AG09309 (cell line): ENCODE data around the gene EFHC1.

Experiments used
- DNase-seq: peaks from one replicate; pipeline ENCODE4 v3.0.0-alpha.2; 2010; ENCODE audit warnings: low read depth
- H3K4me3 ChIP-seq: 2 replicates; pipeline ENCODE4 v1.5.1; 2011; ENCODE audit warnings: mild to moderate bottlenecking, low read depth, low read length, moderate library complexity; ENCODE audit not compliant: control insufficient read depth
- TF ChIP-seq, protein P1 (sequence below): IDR thresholded peaks from 2 replicates; pipeline ENCODE4 v1.5.1; 2011; ENCODE audit warnings: mild to moderate bottlenecking, low read depth, low read length, inconsistent platforms; ENCODE audit not compliant: insufficient read depth, control insufficient read depth; ENCODE audit errors: missing control alignments

Gene EFHC1

DNA sequence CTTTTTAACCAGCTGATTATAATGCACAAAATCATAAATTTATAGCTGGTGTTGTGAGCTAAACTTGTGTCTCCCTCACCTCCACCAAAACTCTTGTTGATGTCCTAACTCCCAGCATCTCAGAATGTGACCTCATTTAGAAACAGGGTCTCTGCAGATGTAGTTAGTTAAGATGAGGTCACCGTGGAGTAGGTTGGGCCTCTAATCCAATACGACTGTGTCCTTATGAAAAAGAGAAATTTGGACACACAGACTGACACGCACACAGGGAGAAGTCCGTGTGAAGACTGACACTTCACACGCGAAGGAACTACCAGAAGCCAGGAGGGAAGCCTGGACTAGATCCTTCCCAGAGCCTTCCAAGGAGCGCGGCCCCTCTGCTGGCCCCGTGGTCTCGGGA is 110.2 kb downstream of the EFHC1 start:
- DNase-seq, result no peak
- no peak overlapping the region for H3K4me3 ChIP-seq
- TF ChIP-seq, protein P1, sequence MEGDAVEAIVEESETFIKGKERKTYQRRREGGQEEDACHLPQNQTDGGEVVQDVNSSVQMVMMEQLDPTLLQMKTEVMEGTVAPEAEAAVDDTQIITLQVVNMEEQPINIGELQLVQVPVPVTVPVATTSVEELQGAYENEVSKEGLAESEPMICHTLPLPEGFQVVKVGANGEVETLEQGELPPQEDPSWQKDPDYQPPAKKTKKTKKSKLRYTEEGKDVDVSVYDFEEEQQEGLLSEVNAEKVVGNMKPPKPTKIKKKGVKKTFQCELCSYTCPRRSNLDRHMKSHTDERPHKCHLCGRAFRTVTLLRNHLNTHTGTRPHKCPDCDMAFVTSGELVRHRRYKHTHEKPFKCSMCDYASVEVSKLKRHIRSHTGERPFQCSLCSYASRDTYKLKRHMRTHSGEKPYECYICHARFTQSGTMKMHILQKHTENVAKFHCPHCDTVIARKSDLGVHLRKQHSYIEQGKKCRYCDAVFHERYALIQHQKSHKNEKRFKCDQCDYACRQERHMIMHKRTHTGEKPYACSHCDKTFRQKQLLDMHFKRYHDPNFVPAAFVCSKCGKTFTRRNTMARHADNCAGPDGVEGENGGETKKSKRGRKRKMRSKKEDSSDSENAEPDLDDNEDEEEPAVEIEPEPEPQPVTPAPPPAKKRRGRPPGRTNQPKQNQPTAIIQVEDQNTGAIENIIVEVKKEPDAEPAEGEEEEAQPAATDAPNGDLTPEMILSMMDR, result no peak

DNA sequence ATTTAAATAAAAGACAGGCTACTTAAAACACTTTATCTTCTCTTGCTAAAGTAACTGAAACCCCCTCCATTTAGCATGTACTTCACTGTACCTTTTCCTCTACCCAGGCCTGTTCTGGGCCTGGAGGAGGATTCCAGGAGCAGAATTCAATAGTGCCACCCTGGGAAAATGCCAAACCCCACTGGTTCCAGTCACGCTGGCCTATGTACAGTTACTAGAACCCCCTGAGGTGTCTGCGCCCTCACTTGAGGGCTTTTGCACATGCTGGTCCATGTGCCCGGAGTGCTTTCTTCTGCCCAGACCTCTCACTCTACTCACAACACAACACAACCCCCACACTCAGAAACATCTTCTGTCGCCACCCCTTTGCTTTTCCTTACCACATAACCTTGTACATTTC is 111.3 kb downstream of the EFHC1 start:
- TF ChIP-seq, protein P1, result no peak
- no peak for DNase-seq
- no peak overlapping the region for H3K4me3 ChIP-seq

DNA sequence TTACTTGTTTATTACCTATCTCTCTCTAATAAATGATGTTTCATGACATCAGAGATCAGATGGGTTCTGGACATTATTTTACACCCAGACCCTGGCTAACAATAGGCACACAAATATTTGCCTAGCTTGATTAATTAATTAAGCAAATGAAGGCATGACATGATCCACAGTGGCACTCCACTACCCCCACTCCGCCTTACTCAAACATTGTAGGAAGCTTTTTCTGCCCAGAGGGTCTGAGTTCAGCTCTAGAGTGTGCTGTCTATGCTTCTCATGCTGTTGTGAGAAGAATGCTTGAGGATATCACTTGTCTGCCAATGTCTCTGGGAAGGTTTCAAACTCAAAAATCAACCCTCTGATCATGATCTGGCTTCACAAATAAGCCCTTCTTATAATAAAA is 111.7 kb downstream of the EFHC1 start:
- TF ChIP-seq, protein P1, result no peak
- no peak overlapping the region for H3K4me3 ChIP-seq
- no peak for DNase-seq

DNA sequence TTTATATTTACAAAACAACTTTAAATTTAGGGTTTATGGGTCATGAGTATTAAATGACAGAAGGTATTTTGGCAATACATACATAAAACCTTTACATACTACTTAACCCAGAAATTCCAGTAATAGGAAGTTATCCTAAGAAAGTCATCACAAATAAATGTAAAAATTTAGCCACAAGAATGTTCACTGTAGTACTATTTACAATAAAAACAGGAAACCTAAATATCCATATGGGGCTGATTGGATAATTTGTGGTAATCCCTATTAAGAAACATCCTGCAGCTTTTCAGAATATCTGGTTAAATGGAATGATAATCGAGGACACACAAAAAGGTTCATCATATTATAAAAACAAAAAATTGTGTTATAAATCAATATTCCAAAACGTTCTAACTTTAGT is 112.3 kb downstream of the EFHC1 start:
- no peak for DNase-seq
- no peak overlapping the region for H3K4me3 ChIP-seq
- TF ChIP-seq, protein P1, result no peak

DNA sequence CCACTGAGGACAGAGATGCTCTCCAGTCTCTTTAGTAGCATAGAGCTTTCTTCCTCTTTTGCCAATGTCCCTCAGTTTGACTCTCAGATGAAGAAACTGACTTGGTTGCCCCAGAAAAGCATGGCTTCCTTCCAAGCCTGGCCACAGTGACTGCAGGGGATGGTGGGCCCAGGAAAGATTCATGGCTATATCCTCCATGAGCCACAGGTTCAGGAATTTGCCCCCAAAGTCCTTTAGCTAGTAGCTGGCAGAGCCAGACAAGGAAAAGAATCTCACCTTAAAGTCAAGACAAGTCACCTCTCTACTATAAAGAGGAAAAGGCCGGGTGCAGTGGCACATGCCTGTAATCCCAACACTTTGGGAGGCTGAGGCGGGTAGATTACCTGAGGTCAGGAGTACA is 113.3 kb downstream of the EFHC1 start:
- no peak overlapping the region for H3K4me3 ChIP-seq
- no peak for DNase-seq
- TF ChIP-seq, protein P1, result no peak

DNA sequence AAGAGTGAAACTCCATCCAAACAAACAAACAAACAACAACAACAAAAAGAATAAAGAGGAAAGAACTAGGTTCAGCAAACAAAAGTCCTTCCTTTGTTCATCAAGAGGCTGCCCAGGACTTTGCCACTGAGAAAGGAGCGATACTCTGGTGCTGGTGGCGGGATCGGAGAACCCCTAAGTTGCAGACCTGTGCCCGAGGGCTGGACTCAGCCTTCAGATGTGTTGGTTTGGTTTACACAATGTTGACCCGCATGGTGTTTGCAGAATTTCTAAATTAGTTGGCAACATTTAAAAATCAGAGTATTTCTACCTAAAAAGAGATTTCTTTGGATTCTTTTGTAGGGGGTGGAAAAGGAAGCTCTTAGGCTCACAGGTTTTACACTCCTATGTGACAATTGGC is 114.2 kb downstream of the EFHC1 start:
- TF ChIP-seq, protein P1, result no peak
- no peak overlapping the region for H3K4me3 ChIP-seq
- no peak for DNase-seq

DNA sequence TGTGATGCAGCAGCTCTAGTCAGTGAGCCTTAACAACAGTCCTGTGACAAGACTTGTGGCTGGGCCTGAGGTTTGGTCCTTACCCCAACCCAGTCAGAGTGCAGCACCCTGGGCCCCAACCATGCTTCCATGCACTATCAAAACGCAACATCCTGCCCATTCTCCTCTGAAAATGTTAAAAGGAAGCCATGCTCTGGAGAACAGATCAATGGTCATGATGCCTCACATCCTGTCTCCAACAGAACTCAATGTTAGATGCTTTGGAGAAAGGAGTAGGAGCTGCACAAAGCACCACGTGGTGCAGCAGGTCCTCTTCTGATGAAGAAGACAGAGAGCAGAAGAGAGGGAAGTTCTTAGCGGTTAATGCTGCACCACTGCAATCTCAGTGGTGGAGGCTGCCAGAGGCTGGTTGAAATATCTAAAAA is 114.8 kb downstream of the EFHC1 start:
- no peak for DNase-seq

More for the DNA sequence above, 114.8 kb downstream of the EFHC1 start:
- H3K4me3 ChIP-seq, result no peak overlapping the region
- TF ChIP-seq, protein P1, result no peak
